ENCODE data around the gene ITPR3.
A peak's percentile ranks its signal among the peaks of the same experiment; 100 is the strongest.

ITPR3 gene

GRCh38 chr6:33665957-33666356 is 44.8 kb downstream of the ITPR3 start:
- no peak for TF ChIP-seq CTCF (IDR thresholded peaks at IDR 0.05; ENCODE audit: insufficient read depth, low read depth, low read length, missing control alignments)
- no peak overlapping the region for H3K4me3 ChIP-seq (ENCODE audit: low read depth, low read length)
- DNase-seq (ENCODE audit: low read depth), result no peak

DNA sequence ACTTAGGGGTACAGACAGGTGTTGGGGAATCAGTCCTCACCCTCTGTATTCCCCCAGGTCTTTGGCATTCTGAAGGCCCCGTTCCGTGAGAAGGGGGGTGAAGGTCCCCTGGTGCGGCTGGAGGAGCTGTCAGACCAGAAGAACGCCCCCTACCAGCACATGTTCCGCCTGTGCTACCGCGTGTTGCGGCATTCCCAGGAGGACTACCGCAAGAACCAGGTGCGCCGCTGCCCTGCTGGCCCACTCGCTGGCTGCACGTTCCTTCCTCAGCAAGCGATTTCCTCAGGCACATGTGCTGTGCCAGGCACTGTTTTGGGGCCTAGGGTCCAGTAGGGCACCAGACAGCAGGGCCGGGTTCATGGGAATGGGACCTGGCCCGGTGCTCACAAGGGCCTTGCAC is 46.0 kb downstream of the ITPR3 start:
- no peak overlapping the region for H3K4me3 ChIP-seq (ENCODE audit: low read depth, low read length)
- DNase-seq (ENCODE audit: low read depth), result no peak
- TF ChIP-seq CTCF (IDR thresholded peaks at IDR 0.05; ENCODE audit: insufficient read depth, low read depth, low read length, missing control alignments), result no peak

- no peak for TF ChIP-seq CTCF (IDR thresholded peaks at IDR 0.05; ENCODE audit: insufficient read depth, low read depth, low read length, missing control alignments)
- H3K4me3 ChIP-seq (ENCODE audit: low read depth, low read length), result no peak overlapping the region
- DNase-seq (ENCODE audit: low read depth), result no peak
These were observed 46.7 kb downstream of the ITPR3 start for GRCh38 chr6:33667776-33668175.

DNA sequence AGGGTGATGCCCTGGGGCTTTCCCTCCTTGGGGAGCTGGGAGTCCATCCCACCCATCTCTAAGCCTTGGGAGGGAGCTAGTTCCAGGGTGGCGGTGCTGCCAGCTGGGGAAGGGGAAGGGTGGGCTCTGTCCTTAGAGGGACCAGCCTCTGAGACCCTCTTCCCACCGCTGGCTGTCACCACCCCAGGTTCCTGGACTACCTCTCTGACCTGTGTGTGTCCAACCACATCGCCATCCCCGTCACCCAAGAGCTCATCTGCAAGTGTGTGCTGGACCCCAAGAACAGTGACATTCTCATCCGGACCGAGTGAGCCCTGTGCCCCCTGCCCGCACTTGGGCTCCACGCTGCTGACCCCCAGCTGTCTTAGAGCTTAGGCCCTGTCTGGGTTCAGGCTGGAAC is 47.2 kb downstream of the ITPR3 start:
- TF ChIP-seq CTCF (IDR thresholded peaks at IDR 0.05; ENCODE audit: insufficient read depth, low read depth, low read length, missing control alignments), result no peak
- no peak overlapping the region for H3K4me3 ChIP-seq (ENCODE audit: low read depth, low read length)
- no peak for DNase-seq (ENCODE audit: low read depth)

GRCh38 chr6:33668914-33669313 is 47.8 kb downstream of the ITPR3 start:
- no peak overlapping the region for H3K4me3 ChIP-seq (ENCODE audit: low read depth, low read length)
- peak; percentile 35 for DNase-seq (ENCODE audit: low read depth)
- TF ChIP-seq CTCF (IDR thresholded peaks at IDR 0.05; ENCODE audit: insufficient read depth, low read depth, low read length, missing control alignments), result no peak

DNA sequence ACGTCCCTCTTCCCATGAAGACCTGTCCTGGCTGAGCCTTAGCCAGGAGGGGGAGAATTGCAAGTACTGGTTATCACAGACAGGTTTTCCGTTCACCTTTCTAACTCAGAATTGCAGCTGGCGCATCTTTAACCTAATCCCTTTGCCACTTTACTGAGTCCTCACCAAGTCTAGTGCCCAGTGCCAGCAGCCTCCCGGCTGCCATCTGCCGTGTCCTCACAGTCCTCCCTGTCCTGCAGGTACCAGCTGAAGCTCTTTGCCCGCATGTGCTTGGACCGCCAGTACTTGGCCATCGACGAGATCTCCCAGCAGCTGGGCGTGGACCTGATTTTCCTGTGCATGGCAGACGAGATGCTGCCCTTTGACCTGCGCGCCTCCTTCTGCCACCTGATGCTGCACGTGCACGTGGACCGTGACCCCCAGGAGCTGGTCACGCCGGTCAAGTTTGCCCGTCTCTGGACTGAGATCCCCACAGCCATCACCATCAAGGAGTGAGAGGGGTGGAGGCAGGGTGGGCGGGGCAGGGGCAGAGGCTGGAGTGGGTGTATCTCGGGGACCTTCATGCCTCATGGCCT is 49.1 kb downstream of the ITPR3 start:
- no peak for TF ChIP-seq CTCF (IDR thresholded peaks at IDR 0.05; ENCODE audit: insufficient read depth, low read depth, low read length, missing control alignments)
- DNase-seq (ENCODE audit: low read depth), result no peak
- H3K4me3 ChIP-seq (ENCODE audit: low read depth, low read length), result no peak overlapping the region

Measured in GM12865 (cell line).